GM10266 (cell line): ENCODE results near the gene TRPC6.
"Not testable (repeated sequence)": the region's sequence is repeated elsewhere in the genome, so short reads cannot be mapped to it uniquely, and the experiment has no call there.

ENCODE experiments used
- DNase-seq: peaks from one replicate; pipeline ENCODE4 v3.0.0; 2012; ENCODE audit errors: extremely low spot score
- TF ChIP-seq, protein P1 (sequence below): IDR thresholded peaks from 2 replicates; pipeline ENCODE4 v1.5.1; 2012; ENCODE audit warnings: mild to moderate bottlenecking, low read depth; ENCODE audit not compliant: control insufficient read depth, insufficient read depth; ENCODE audit errors: missing control alignments

Gene TRPC6

DNA sequence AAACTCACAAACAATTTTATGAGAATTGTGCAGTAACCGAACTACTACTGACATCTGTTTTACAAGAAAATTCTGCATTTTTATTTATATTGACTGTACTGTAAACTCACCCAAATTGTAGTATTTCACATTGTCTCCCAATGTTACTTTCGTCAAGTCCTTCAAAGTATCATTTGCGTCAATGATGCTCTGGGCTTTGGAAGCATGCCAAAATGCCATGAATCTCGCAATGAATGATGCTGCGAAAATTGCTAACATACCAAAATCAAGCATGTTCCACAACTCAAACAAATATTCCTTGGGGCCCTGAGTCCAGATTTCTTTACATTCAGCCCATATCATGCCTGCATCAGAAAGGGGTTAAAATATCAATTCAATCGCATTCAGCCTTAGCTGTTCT is 107.6 kb downstream of the TRPC6 start:
- DNase-seq, result no peak
- TF ChIP-seq, protein P1, sequence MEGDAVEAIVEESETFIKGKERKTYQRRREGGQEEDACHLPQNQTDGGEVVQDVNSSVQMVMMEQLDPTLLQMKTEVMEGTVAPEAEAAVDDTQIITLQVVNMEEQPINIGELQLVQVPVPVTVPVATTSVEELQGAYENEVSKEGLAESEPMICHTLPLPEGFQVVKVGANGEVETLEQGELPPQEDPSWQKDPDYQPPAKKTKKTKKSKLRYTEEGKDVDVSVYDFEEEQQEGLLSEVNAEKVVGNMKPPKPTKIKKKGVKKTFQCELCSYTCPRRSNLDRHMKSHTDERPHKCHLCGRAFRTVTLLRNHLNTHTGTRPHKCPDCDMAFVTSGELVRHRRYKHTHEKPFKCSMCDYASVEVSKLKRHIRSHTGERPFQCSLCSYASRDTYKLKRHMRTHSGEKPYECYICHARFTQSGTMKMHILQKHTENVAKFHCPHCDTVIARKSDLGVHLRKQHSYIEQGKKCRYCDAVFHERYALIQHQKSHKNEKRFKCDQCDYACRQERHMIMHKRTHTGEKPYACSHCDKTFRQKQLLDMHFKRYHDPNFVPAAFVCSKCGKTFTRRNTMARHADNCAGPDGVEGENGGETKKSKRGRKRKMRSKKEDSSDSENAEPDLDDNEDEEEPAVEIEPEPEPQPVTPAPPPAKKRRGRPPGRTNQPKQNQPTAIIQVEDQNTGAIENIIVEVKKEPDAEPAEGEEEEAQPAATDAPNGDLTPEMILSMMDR, result no peak

DNA sequence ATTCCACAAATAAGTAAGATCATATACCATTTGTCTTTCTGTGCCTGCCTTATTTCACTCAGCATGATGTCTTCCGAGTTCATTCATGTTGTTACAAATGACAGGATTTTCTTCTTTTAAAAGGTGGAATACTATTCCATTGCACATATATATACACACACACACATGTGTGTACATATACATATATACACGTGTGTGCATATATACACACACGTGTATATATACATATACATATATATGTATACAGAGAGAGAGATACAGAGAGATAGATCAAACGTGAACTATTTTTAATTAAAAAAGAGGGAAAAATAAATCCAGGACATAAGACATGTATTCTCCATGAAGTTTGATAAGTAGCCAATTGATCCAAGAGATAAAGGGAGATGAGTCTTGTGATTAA is 108.1 kb downstream of the TRPC6 start:
- TF ChIP-seq, protein P1, result no peak
- no peak for DNase-seq

DNA sequence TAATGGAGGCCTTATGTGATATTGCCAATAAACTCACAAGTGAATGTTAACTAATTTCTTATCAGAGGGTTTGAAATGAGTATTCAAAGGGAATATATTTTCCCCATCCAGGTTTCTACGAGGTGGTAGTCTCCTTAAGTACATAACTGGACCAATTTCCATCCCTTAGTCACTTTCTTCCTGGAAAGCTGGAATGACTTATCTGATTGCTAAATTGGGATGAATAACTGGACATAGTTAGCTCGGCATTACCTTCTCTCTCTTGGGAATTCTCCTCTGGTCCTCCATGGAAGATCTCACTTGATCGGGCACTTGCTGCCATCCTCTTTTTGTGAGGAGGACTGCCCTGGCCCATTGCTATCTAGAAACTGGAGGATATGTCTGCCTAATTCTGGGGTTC is 109.1 kb downstream of the TRPC6 start:
- DNase-seq, result no peak
- TF ChIP-seq, protein P1, result no peak

DNA sequence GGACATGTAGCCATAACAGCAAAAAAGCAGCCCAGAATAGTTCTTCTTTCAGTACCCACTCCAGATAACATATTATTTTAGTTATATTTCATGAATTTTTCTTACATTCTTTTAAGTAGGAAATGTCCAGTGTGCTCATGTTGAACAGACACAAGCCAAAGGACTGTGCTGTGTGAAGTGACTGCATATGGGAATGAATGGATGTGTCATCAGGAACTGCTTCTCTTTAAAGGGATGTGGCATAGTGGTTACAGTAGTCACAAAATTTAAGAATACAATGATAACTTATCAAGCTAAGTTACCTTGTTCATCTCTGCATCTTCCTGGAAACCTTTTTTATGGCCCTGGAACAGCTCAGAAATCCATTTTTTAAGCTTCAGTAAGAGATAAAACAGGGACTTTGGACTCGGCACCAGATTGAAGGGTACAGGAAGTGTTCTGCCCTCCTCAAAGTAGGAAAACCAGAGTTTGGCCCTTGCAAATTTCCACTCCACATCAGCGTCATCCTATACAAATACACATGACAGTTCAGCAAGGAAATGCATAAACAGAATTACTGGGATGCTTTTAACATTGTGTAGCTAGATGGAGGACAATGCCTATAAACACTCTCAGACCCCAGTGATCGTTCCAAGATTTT is 112.8 kb downstream of the TRPC6 start:
- TF ChIP-seq, protein P1, result no peak
- DNase-seq, result no peak

DNA sequence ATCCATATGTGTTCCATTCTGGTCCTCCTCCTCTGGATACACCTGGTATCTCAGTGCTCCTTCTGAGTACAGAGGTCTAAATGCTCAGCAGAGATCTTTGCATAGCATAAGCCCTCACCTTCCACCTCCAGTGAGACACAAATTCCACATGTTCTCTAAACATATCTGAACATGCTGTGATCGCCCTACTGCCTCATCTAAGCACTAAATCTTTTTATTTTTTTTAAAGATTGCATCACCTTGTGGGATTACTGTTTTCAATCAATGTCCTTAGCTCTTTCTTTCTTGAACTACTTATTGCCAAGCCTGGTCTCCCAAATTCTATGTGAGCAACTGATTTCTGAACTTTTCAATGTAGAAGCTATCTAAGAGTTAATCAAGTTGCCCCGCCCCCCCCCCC is 113.4 kb downstream of the TRPC6 start:
- no peak for DNase-seq
- TF ChIP-seq, protein P1, result no peak

DNA sequence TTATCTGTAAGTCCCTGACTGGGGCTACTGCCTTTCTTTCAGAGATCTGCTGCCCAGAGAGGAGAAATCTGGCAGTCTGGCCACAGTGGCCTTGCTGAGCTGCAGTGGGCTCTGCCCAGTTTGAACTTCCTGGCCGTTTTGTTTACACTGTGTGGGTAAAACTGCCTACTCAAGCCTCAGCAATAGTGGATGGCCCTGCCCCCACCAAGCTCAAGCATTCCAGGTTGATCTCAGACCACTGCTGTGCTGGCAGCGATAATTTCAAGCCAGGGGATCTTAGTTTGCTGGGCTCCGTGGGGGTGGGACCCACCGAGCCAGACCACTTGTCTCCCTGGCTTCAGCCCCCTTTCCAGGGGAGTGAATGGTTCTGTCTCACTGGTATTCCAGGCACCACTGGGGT is 117.5 kb downstream of the TRPC6 start:
- DNase-seq, result no peak
- TF ChIP-seq, protein P1, result no peak

DNA sequence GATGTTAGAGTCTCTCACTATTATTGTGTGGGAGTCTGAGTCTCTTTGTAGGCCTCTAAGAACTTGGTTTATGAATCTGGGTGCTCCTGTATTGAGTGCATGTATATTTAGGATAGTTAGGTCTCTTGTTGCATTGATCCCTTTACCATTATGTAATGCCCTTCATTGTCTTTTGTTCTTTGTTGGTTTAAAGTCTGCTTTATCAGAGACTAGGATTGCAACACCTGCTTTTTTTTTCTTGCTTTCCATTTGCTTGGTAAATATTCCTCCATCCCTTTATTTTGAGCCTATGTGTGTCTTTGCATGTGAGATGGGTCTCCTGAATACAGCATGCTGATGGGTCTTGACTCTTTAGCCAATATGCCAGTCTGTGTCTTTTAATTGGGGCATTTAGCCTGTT is 119.4 kb downstream of the TRPC6 start:
- not testable (repeated sequence) for DNase-seq

DNA sequence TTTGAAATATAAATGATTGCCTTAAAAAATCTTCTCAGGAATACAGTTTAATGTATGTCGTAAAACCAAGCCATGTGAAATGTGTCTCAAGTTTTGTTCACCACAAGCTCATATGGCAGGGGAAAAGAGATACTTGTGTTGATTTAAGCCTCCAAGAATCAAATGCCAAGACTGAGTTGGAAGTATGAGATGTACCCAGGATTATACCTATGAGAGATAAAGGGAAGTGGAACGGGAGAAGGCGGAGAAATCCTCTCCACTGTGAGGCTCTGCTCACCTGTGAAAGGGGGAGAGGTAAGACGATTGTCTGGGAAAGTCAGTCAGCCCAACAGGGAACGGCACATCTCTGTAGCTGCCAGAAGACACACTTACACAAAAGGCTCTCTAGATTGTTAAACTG is 124.8 kb downstream of the TRPC6 start:
- TF ChIP-seq, protein P1, result no peak
- DNase-seq, result no peak
